ENCODE measurements around the gene DGAT2. TPM values are rescaled to one million over a fixed set of nuclear protein-coding genes. Genes with fewer than 3 reads are reported as not detected.
"Not testable (repeated sequence)": the region's sequence is repeated elsewhere in the genome, so short reads cannot be mapped to it uniquely, and the experiment has no call there.

Gene DGAT2
- total RNA-seq, 4 donors from 2014 or later = 2.1 to 4.9 (median 4.1) TPM

DNA sequence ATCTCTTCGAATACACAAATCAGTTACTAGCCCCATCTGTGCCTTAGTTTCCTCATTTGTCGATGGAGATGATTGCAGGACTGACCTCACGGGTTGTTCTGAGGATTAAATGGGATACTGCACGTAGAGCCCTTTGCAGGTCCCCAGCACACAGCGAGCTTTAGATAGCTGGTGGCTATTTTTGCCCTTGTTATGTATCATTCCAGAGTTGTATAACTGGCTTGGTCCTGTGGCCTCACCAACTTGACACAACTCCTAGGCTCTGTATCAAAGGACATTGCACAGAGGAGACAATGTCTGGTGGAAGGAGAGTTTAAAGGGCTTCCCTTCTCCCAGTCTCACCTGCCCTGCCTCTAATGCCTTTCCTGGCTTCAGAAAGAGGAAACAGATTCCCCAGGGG is 22.8 kb upstream of the DGAT2 start:
- Histone ChIP-seq H3K4me3 (no peak overlapping the region), H3K36me3 (no peaks in the 10 kb centered on the region), H3K27ac (peak overlapping the region in 1 of 4 donors; percentile 18), H3K4me1 (peaks cover 11 to 16% of the 10 kb centered on the region in 2 donors), H3K9me3 (no peaks in the 10 kb centered on the region), H3K27me3 (no peaks in the 10 kb centered on the region)
- ATAC-seq = peak in 1 of 2 donors; percentile 70
- intact Hi-C loops (cut with DNase I; ENCODE audit: low total_unique reads) (no loop called here), in situ Hi-C loops (cut with MboI; ENCODE audit: low sequenced_read_pairs in 4 of 4) (no loop called here)
- no peak for DNase-seq
- TF ChIP-seq POLR2A (IDR thresholded peaks at IDR 0.05) = no peak
- TF ChIP-seq, protein P1, sequence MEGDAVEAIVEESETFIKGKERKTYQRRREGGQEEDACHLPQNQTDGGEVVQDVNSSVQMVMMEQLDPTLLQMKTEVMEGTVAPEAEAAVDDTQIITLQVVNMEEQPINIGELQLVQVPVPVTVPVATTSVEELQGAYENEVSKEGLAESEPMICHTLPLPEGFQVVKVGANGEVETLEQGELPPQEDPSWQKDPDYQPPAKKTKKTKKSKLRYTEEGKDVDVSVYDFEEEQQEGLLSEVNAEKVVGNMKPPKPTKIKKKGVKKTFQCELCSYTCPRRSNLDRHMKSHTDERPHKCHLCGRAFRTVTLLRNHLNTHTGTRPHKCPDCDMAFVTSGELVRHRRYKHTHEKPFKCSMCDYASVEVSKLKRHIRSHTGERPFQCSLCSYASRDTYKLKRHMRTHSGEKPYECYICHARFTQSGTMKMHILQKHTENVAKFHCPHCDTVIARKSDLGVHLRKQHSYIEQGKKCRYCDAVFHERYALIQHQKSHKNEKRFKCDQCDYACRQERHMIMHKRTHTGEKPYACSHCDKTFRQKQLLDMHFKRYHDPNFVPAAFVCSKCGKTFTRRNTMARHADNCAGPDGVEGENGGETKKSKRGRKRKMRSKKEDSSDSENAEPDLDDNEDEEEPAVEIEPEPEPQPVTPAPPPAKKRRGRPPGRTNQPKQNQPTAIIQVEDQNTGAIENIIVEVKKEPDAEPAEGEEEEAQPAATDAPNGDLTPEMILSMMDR (IDR thresholded peaks at IDR 0.05 in 4 of 5, conservative IDR thresholded peaks at IDR 0.05 in 1 of 5) = no peak

DNA sequence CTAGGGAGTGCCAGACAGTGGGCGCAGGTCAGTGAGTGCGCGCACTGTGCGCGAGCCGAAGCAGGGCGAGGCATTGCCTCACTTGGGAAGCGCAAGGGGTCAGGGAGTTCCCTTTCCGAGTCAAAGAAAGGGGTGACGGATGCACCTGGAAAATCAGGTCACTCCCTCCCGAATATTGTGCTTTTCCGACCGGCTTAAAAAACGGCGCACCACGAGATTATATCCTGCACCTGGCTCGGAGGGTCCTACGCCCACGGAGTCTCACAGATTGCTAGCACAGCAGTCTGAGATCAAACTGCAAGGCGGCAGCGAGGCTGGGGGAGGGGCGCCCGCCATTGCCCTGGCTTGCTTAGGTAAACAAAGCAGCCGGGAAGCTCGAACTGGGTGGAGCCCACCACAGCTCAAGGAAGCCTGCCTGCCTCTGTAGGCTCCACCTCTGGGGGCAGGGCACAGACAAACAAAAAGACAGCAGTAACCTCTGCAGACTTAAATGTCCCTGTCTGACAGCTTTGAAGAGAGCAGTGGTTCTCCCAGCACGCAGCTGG is 19.8 kb upstream of the DGAT2 start:
- H3K27ac ChIP-seq; ATAC-seq; in situ Hi-C loops (cut with MboI; ENCODE audit: low sequenced_read_pairs in 4 of 4); H3K9me3 ChIP-seq; H3K4me3 ChIP-seq; H3K27me3 ChIP-seq; DNase-seq; H3K36me3 ChIP-seq; H3K4me1 ChIP-seq; intact Hi-C loops (cut with DNase I; ENCODE audit: low total_unique reads): not testable (repeated sequence)

DNA sequence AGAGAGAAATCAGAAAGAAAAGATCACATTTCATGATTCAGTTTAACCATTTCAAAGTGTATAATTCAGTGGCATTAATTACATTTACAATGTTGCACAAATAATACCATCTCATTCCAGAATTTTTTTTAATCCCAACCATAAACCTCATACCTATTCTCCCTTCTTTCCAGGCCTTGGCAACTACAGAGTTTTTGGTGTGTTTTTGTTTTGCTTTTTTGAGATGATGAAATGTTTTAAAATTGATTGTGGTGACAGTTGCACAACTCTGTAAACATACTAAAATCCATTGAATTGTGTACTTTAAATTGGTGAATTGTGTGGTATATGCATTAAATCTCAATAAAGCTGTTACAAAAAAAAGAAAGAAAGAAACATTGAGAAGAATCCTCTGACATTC is 13.6 kb upstream of the DGAT2 start:
- ATAC-seq; H3K27me3 ChIP-seq; intact Hi-C loops (cut with DNase I; ENCODE audit: low total_unique reads); H3K9me3 ChIP-seq; DNase-seq; in situ Hi-C loops (cut with MboI; ENCODE audit: low sequenced_read_pairs in 4 of 4); H3K4me3 ChIP-seq; H3K4me1 ChIP-seq; H3K36me3 ChIP-seq; H3K27ac ChIP-seq: not testable (repeated sequence)

DNA sequence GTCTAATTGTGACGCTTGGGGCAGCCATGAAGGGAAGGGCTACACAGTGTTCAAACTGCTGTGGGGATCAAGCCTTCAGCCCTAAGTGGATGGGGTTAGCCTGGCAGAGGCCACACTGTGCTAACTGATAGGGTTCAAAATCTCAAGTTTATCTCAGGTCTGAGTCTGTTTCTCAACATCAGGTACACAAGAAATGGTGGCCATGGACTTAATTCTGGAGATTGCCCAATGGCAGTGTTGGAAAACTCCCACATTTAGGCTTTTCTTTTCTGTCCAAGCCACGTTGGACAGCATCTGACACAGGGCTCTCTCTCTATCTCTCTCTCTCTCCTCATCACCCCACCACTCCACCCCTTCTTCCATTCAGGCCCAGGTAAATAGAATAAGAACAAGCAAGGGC is 10.9 kb upstream of the DGAT2 start:
- in situ Hi-C loops (cut with MboI; ENCODE audit: low sequenced_read_pairs in 4 of 4) = no loop called here
- DNase-seq (no peak), ATAC-seq (no peak)
- Histone ChIP-seq H3K27me3 (no peaks in the 10 kb centered on the region), H3K9me3 (no peaks in the 10 kb centered on the region), H3K4me3 (no peak overlapping the region), H3K27ac (no peak overlapping the region), H3K36me3 (no peaks in the 10 kb centered on the region), H3K4me1 (no peaks in the 10 kb centered on the region)
- TF ChIP-seq POLR2A (IDR thresholded peaks at IDR 0.05) = no peak
- TF ChIP-seq, protein P1 (IDR thresholded peaks at IDR 0.05 in 4 of 5, conservative IDR thresholded peaks at IDR 0.05 in 1 of 5) = no peak
- intact Hi-C loops (cut with DNase I; ENCODE audit: low total_unique reads) = no loop called here

DNA sequence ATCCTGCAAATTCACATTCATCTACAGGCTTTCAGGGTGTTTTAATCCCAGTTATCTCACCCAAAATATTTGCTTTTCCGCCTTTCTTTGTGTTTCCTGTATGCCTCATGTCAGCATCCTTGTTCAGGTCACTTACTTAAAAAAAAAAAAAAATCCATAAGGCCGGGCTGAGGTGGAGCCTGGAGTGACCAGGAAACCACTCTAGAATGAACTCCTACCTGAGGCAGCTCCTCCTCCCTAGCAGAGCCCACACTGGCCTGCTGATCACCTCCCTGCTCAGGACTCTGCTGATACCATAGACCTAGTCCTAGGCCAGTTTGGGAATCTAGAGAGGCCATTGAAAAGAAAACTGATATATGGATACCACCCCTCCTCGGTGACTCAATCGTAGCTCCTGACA is 8.7 kb upstream of the DGAT2 start:
- H3K4me3 ChIP-seq = no peak overlapping the region
- no peak for TF ChIP-seq POLR2A (IDR thresholded peaks at IDR 0.05)
- TF ChIP-seq, protein P1 (IDR thresholded peaks at IDR 0.05 in 4 of 5, conservative IDR thresholded peaks at IDR 0.05 in 1 of 5) = no peak
- no peaks in the 10 kb centered on the region for H3K36me3 ChIP-seq
- H3K27me3 ChIP-seq = no peaks in the 10 kb centered on the region
- H3K4me1 ChIP-seq = no peaks in the 10 kb centered on the region
- intact Hi-C loops (cut with DNase I; ENCODE audit: low total_unique reads) = no loop called here
- H3K9me3 ChIP-seq = no peaks in the 10 kb centered on the region
- H3K27ac ChIP-seq = no peak overlapping the region
- DNase-seq = no peak
- in situ Hi-C loops (cut with MboI; ENCODE audit: low sequenced_read_pairs in 4 of 4) = no loop called here
- no peak for ATAC-seq

DNA sequence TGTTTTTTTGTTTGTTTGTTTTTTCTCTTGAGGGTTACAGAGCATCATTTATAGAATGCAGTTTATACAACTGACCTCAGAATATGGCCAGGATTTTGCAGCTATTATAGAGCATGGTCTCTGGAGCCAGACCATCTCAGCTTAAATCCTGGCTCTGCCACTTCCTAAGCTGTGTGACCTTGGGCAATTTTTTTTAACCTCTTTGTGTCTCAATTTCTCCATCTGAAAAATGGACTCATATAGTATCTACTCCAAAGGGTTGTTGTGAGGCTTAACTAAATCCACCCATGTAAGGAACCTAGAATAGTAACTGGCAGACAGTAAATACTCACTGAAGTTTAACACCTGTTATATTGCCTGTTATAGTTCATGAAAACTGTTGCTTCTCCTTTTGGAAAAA is 8.3 kb upstream of the DGAT2 start:
- H3K4me1 ChIP-seq = no peaks in the 10 kb centered on the region
- no peak overlapping the region for H3K4me3 ChIP-seq
- intact Hi-C loops (cut with DNase I; ENCODE audit: low total_unique reads) = no loop called here
- H3K9me3 ChIP-seq = no peaks in the 10 kb centered on the region
- ATAC-seq (no peak), DNase-seq (no peak)
- in situ Hi-C loops (cut with MboI; ENCODE audit: low sequenced_read_pairs in 4 of 4) = no loop called here
- TF ChIP-seq POLR2A (IDR thresholded peaks at IDR 0.05) = no peak
- TF ChIP-seq, protein P1 (IDR thresholded peaks at IDR 0.05 in 4 of 5, conservative IDR thresholded peaks at IDR 0.05 in 1 of 5) = no peak
- no peaks in the 10 kb centered on the region for H3K36me3 ChIP-seq
- H3K27me3 ChIP-seq = no peaks in the 10 kb centered on the region
- H3K27ac ChIP-seq = no peak overlapping the region

All from gastrocnemius medialis (tissue), 4 donors.